Cardiac fibroblast (primary cell): ENCODE measurements around the gene SACM1L.

Experiments used
- DNase-seq, 2 donors: peaks; one replicate each; pipeline versions ENCODE4 v3.0.0 to v3.0.0-alpha.2; 2010; ENCODE audit warnings: low read depth in 2 of 2
- H3K4me3 ChIP-seq, 2 donors: replicated peaks in 1 of 2; 1 replicate in 1 of 2; 2 replicates in 1 of 2; pipeline ENCODE4 v1.5.1; 2011; ENCODE audit warnings: low read depth in 2 of 2, low read length in 2 of 2, mild to moderate bottlenecking in 2 of 2, moderate library complexity in 1 of 2
- CTCF ChIP-seq: IDR thresholded peaks from one replicate; pipeline ENCODE4 v1.5.1; 2011; ENCODE audit warnings: low read depth, mild to moderate bottlenecking, low read length, inconsistent platforms

The SACM1L gene

DNA sequence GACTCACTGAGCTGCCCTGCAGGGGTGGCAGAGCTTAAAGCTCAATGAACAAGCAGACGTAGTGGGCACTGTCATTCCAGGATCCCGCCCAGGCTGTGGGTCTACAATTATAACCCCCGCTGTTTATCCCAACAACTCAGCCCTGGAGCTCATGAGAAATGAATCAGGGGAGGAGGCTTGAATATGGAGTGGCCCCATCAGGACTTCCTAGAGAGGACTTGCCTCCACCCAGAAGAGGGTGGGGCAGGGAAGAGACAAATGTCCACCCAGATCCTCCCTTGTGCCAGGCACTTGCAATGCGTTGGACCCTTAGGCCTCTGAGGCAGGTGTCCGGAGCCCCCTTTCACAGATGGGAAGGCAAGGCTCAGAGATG lies 74.1 kb downstream of the SACM1L start:
- DNase-seq: no peak
- TF ChIP-seq CTCF: no peak
- no peak overlapping the region for H3K4me3 ChIP-seq

DNA sequence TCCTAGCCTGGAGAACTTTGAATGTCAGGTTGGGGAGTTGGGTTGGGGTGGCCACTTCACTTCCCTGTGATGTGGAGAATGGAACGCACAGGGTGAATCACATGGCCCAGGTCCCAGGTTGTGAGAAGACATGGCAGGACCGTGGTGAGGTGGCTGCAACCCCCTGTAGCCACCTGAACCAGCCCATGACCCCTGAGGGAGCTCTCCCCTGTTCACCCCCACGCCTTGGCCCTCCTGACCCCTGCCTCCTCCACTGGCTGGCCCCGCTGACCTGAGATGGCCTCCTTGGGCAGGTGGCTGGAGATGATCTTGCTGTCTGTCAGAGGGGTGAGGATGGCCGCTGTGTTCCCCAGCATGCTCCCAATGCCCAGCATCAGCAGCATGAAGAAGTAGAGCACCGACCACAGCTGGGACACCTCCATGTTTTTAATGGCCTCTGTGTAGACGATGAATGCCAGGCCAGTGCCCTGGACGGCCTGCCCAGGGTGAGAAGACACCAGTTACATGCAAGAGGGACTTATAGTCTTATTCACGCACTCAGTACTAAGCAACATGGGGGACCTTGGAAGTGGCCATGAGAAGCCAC lies 76.2 kb downstream of the SACM1L start:
- H3K4me3 ChIP-seq: no peak overlapping the region
- no peak for TF ChIP-seq CTCF
- no peak for DNase-seq

GRCh38 chr3:45765958-45766357 lies 76.8 kb downstream of the SACM1L start:
- H3K4me3 ChIP-seq: no peak overlapping the region
- TF ChIP-seq CTCF: no peak
- DNase-seq: no peak

GRCh38 chr3:45771166-45771775 lies 82.1 kb downstream of the SACM1L start:
- DNase-seq: no peak
- TF ChIP-seq CTCF: no peak
- no peak overlapping the region for H3K4me3 ChIP-seq

GRCh38 chr3:45771831-45772230 lies 82.6 kb downstream of the SACM1L start:
- no peak for DNase-seq
- no peak for TF ChIP-seq CTCF
- no peak overlapping the region for H3K4me3 ChIP-seq

DNA sequence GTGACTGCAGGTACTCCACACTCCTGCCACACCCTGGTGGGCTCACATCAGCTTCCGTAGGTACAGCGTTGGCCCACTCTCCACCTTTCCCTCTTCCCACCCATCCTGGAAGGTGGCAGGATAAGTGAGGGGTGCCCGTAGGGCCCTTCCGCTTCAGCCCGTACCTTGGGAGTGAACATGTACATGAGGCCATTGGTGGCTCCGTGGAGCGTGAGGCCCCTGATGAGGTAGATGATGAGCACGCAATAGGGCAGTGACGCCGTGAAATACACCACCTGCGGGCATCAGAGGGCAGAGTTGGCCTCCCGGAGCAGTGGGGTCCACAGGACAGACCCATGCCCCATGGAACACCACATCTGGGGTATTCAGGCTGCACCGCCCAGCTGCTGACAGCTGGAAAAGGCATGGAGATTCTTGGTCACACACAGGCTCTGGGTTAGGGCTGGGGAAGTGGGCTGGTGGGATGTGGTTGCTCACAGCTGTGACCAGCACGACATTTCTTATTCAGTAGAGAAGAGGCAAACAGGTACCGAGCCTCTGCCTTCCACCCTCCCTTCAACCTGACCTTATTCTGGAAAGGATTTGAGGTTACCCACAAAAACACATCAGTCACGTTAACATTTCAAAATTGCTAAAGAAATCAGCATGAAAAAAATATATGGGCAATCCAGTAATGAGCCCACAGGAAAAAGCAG lies 83.3 kb downstream of the SACM1L start:
- TF ChIP-seq CTCF: no peak
- DNase-seq: no peak
- H3K4me3 ChIP-seq: no peak overlapping the region

- TF ChIP-seq CTCF: no peak
- H3K4me3 ChIP-seq: no peak overlapping the region
- no peak for DNase-seq
Measured at GRCh38 chr3:45773072-45773471, 83.9 kb downstream of the SACM1L start.
